Measurements from ENCODE around the gene MINDY4.
A peak's percentile ranks its signal among the peaks of the same experiment; 100 is the strongest.

Gene MINDY4

DNA sequence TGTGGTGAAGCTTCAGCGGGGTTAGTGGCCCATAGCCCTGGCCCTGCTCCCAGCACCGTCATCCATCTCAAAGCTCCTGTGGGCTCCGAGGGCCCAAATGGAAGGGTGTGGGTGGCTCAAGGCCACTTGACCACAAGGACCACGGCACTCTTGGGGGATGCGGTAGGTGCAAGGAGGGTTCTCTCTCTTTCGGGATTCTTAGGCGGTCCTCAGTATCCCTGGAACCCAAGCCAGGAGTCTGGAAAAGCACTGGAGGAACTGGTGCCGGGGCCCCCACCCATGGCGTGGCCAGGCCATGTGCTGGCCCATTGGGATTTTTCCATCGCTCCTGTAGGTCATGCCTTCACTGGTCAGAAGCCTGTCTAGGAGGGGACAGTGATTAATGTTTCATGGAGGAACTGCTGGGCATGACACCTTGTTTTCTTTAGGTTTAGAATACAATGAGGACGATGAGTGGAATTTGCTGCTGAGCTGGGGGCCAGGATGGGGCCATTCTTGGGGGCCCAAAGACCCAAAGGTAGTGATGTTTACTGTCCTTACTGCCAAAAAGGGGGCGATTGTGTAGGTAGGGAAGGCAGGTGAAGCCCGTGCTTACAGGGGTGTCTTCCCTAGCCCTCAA is 157.1 kb downstream of the MINDY4 start:
- H3K9me3 Mint-ChIP-seq, result peaks cover 3 to 16% of the 10 kb centered on the region in 2 donors
- no peak overlapping the region for H3K4me3 Mint-ChIP-seq
- no peaks in the 10 kb centered on the region for H3K27me3 Mint-ChIP-seq
- DNase-seq (peak in 1 of 2 donors; percentile 1), ATAC-seq (no peak)
- no peak overlapping the region for H3K27ac Mint-ChIP-seq
- no peaks in the 10 kb centered on the region for H3K4me1 Mint-ChIP-seq

DNA sequence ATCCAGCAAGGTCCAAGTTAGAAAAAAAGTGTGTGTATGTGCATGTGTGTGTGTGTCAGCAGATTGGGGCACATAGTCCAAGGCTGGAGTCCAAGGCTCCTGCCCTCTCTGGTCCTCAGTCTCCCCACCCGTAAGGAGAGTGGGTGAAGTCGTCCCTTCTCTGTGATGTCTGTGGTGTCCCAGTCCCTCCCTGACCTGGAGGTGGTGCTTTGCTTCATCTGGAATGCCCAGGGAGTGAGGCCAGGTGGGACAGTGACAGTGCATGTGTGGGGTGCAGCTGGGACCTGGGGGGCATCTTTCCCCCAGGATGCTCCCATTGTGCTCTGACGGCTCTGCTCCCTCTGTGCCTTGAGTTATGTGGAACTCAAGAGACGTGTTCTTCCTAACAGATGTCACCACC is 158.5 kb downstream of the MINDY4 start:
- H3K27me3 Mint-ChIP-seq, result peaks cover 6% of the 10 kb centered on the region

DNA sequence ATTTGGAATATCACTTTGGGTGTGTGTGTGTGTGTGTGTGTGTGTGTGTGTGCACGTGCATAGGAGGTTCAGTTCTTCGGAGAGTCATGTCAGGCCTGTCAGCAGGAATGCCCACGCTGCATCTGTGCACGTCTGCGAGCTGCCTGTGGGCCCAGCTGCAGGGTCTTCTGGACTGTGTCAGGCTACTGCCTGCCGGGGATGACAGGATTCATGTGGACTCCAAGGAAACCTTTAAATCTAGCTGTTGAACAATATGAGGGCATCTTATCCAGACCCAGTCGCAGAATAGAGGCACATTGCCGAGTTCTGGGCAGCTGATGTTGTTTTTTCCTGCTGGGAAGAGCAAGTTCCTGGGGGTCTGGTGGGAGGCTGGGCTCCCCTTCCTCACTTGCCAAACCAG is 159.4 kb downstream of the MINDY4 start:
- ATAC-seq (no peak), DNase-seq (peak in 1 of 2 donors; percentile 2)
- H3K9me3 Mint-ChIP-seq, result peaks cover 3 to 16% of the 10 kb centered on the region in 2 donors
- H3K4me1 Mint-ChIP-seq, result no peaks in the 10 kb centered on the region
- H3K4me3 Mint-ChIP-seq, result no peak overlapping the region
- H3K27ac Mint-ChIP-seq, result no peak overlapping the region
- peaks cover 6% of the 10 kb centered on the region for H3K27me3 Mint-ChIP-seq

More for the DNA sequence above, 158.5 kb downstream of the MINDY4 start:
- H3K4me1 Mint-ChIP-seq, result no peaks in the 10 kb centered on the region
- H3K27ac Mint-ChIP-seq, result no peak overlapping the region
- peaks cover 3 to 16% of the 10 kb centered on the region in 2 donors for H3K9me3 Mint-ChIP-seq
- peak in 1 of 2 donors; percentile 4 for DNase-seq
- no peak for ATAC-seq
- H3K4me3 Mint-ChIP-seq, result no peak overlapping the region

DNA sequence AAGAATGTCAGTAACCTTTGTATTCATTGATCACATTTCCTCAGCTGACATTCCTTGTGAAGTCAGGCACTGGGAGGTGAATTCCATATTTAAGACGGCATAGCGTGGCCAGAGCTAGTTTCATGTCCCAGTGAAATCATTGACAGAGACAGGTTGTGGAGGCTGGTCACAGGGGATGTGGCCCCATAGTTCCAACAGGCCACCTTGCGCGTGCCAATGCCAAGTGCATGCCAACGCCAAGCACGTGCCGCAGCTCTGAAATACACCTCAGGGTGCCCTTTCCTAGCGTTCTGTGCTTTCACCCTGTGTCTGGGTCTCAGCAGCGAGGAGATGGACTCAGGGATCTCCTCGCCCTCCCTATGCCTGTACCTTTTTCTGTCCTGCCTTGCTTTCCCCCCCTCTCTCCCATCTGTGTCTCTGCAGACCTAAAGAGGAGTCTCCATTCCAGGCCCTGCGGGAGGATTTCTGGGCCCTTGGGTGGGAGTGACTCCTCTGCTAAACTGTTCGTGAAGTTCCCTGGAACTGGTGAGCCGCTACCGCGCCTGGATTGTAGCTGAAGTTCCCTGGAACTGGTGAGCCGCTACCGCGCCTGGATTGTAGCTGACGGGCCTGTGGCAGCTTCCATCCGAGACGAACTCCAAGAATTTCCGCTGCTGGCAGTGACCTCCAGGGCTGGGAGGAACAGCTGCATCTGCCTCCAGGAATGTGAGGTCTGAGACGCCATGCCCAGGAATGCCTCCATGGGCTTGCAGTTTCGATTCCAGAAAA is 160.1 kb downstream of the MINDY4 start:
- ATAC-seq, result no peak
- no peak overlapping the region for H3K4me3 Mint-ChIP-seq
- peaks cover 3 to 15% of the 10 kb centered on the region in 2 donors for H3K9me3 Mint-ChIP-seq
- no peak overlapping the region for H3K27ac Mint-ChIP-seq
- no peaks in the 10 kb centered on the region for H3K4me1 Mint-ChIP-seq
- H3K27me3 Mint-ChIP-seq, result peaks cover 8% of the 10 kb centered on the region
- DNase-seq, result no peak

DNA sequence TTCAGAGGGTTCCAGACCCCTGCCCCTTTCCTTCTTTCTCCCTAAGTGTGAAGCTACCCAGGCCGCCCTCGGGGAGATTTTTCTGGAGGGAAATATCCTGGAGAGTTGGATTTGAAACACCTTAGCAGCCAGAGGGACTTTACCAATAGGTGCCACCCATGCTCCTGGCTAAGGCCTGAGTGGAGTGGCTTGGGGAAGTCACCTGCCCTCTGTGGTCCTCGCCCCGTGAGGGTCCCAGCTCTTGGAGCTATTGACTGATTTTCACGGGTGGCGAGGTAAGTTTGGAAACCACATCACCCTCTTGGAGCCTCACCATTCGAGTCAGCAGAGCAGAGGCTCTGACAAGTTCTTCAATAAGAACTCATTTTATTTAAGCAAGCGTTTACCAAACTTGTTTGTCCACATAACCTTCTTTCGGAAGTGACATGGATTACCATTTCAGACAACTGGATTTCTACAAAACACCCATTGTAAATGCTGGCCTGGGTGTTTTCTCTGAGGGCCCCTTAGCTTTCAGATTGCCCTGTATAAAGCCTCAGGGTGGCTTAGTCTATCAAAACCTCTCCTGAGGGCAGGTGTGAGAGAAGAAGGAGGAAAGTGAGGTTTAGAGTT is 160.8 kb downstream of the MINDY4 start:
- Mint-ChIP-seq H3K4me3 (no peak overlapping the region), H3K9me3 (peaks cover 3 to 9% of the 10 kb centered on the region in 2 donors), H3K4me1 (no peaks in the 10 kb centered on the region), H3K27me3 (peaks cover 15% of the 10 kb centered on the region), H3K27ac (peak overlapping the region in 1 of 2 donors; percentile 88)
- ATAC-seq (no peak), DNase-seq (no peak)

DNA sequence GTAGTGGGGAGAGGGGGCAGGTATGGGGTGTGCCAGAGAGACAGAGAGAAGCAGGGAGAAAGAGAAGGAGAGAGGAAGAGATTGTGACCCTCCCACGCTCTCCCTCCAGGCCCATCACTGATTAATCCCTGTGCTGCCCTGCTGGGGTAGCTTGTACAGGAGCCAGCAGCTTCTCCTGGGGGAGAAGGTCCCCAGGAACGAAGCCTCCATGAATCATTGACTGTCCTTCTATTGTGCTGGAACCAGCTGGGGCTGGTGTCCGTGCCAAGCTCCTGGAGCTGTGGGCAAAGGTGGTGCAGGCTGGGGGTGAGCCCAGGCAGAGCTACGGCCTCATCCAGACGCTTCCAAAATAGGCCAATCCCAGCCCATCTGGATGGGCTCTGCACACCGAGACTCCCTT is 161.3 kb downstream of the MINDY4 start:
- H3K9me3 Mint-ChIP-seq, result peaks cover under 1 to 6% of the 10 kb centered on the region in 2 donors
- H3K27ac Mint-ChIP-seq, result peak overlapping the region in 1 of 2 donors; percentile 88
- H3K4me3 Mint-ChIP-seq, result no peak overlapping the region
- no peaks in the 10 kb centered on the region for H3K4me1 Mint-ChIP-seq
- DNase-seq (no peak), ATAC-seq (no peak)
- H3K27me3 Mint-ChIP-seq, result peaks cover 20% of the 10 kb centered on the region

DNA sequence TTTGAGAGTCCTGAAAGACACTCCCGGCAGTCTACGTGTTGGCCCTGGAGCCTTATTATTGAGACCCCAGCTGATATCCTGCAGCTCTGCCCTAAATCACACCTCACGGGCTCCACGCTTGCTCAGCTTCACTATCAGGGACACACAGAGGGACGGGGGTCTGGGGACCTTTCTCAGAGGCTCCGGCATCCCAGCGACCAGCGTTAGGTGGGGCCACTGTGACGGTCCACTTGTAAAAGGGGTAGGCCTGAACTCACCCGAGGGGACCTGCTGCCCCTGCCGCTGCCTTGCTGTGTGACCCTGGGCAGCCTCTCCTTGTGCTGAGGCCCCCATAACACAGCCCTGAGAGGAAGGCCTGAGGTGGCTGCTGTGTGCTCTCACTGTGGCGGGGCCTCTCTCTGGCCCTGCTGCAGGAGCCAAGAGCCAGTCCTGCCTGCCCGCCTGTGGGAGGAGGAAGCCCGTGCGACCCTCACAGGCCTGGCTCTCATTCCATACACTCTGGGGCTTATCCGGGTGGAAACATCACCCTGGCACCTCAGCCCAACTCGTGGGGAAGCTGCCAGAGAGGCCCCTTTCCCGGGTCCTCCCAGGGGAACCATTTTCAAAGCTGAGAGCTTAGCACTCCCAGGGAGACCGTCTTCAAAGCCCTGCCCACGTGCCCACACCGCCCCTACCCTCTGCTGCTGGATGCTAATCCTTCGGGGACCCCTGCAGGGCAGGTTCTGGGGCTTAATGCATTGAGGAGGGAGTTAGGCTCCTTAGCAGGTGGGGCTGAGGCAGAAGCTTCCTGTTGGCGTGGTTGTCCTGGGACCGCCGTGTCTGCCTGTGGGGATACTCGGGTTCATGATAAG is 162.1 kb downstream of the MINDY4 start:
- Mint-ChIP-seq H3K9me3 (no peaks in the 10 kb centered on the region), H3K27ac (no peak overlapping the region), H3K27me3 (peaks cover 24% of the 10 kb centered on the region), H3K4me1 (no peaks in the 10 kb centered on the region), H3K4me3 (no peak overlapping the region)
- ATAC-seq (peak; percentile 7), DNase-seq (no peak)

DNA sequence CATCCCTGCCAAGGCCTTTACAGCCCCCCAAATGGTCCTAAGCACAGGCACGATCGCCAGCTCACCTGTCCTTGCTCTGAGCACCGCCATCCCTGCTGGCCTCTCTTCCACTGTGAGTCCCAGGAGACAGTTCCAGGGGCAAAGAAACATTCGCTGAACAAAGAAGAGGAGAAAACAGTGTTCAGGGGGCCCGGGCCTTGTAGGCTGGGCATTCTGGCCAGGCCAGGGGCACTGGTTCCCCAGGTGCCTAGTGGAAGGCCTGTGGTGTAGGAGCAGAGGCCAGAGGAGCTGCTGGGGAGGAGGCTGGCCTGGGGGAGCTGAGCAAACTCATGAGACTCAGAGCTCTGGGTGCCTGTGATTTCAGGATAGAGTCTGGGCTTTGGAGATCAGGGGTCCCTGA is 163.0 kb downstream of the MINDY4 start:
- Mint-ChIP-seq H3K4me3 (no peak overlapping the region), H3K4me1 (no peaks in the 10 kb centered on the region), H3K27me3 (peaks cover 26% of the 10 kb centered on the region), H3K27ac (no peak overlapping the region), H3K9me3 (no peaks in the 10 kb centered on the region)
- ATAC-seq (no peak), DNase-seq (no peak)

DNA sequence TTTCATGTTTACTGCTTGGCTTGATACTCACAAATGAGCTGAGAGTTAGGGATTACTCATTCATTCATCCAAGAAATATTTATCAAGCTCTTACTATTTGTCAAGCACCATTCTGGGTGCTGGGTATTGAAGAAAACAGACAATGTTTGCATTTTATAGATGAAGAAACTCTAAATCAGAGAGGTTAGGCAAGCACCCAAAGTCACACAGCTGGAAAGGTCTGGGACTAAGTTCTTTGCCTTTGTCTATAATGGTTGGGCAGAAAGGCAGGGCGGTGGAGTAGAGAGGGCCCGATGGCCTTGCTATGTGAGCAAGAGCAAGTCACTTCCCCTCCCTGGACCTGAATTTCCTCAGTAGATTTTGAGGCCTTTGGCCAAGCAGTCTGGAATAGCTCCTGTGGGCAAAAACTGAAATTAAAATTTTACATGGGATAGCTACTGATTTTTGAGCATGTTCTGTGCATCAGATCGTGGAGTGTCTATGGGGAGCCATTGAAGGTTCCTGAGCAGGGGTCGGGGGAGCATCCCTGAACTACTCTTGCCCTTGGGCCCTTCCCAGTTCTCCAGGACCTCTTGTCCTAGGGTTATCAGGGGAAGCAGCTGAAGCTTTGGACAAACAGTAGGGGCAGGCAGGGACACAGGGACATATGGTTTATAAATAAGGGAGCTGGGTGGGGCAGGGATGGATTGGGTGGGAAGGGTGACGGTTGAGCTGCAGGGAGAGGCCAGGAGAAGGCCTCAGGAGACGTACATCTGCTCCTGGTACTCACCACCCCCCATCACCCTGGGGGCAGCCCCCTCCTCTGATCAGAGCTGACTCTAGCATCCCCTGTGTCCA is 163.7 kb downstream of the MINDY4 start:
- H3K4me1 Mint-ChIP-seq, result no peaks in the 10 kb centered on the region
- no peak overlapping the region for H3K4me3 Mint-ChIP-seq
- H3K27ac Mint-ChIP-seq, result no peak overlapping the region
- ATAC-seq, result peak; percentile 11
- no peaks in the 10 kb centered on the region for H3K9me3 Mint-ChIP-seq
- peaks cover 32% of the 10 kb centered on the region for H3K27me3 Mint-ChIP-seq
- no peak for DNase-seq

DNA sequence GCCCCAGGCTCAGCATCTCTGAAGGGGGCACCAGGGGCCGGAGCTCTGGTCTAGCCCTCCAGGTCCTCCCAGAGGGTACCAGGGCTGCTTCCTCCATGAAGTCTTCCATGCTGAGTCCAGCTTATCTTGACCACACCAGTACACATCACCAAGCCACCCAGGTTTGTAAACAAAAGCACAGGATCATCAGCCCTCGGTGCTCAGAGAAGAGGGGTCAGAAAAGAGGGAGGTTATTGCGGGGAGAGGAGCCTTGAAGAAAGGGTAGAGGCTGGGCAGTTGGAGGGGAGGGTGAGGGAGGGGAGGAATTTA is 164.3 kb downstream of the MINDY4 start:
- Mint-ChIP-seq H3K4me3 (no peak overlapping the region), H3K27me3 (peaks cover 32% of the 10 kb centered on the region), H3K4me1 (no peaks in the 10 kb centered on the region), H3K27ac (no peak overlapping the region), H3K9me3 (no peaks in the 10 kb centered on the region)
- ATAC-seq (no peak), DNase-seq (no peak)

DNA sequence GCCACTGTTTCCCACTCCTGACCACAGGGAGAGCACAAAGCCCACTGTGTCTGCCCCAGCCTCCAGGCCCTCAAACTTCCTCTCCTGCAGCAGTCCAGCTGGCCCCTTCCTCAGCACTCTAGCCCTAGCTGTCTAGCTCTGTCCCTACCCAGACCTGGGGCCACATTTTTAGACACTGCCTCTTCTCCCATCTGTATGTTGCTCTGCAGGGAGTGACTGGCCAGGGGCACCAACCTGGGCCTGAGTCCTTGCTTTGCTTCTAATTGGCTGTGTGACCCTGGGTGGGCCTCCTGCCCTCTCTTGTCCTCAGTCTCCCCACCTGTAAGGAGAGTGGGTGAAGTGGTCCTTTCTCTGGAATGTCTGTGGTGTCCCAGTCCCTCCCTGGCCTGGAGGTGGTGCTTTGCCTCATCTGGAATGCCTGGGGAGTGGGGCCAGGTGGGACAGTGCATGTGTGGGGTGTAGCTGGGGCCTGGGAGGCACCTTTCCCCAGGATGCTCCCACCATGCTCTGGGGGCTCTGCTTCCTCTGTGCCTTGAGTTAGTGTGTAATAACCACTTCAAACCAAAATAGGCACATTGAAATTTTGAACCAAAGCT is 165.5 kb downstream of the MINDY4 start:
- no peak overlapping the region for H3K27ac Mint-ChIP-seq
- DNase-seq (no peak), ATAC-seq (peak; percentile 25)
- peaks cover 41% of the 10 kb centered on the region for H3K27me3 Mint-ChIP-seq
- no peaks in the 10 kb centered on the region for H3K9me3 Mint-ChIP-seq
- H3K4me3 Mint-ChIP-seq, result no peak overlapping the region
- no peaks in the 10 kb centered on the region for H3K4me1 Mint-ChIP-seq

DNA sequence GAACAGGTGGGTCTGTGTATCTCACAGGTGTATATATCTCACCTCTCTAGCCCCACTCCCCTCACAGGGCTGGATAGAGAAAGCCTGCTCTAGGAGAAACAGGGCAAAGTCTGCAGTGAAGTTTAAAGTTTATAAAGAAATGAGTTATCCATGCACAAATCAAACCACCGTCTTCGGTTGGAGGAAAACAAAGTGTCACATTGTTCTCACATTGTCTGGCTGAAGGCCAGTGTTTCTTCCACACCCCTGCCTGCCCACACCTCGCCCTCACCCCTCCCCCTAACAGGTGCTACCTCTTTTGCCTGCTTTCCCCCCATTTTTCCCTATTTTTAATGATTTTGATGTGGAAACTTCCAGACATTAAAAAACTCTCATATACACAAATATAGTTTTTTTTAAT is 166.2 kb downstream of the MINDY4 start:
- H3K27me3 Mint-ChIP-seq, result peaks cover 48% of the 10 kb centered on the region
- DNase-seq, result no peak
- peak overlapping the region in 1 of 2 donors; percentile 52 for H3K27ac Mint-ChIP-seq
- no peaks in the 10 kb centered on the region for H3K4me1 Mint-ChIP-seq
- no peaks in the 10 kb centered on the region for H3K9me3 Mint-ChIP-seq
- no peak for ATAC-seq
- H3K4me3 Mint-ChIP-seq, result no peak overlapping the region

DNA sequence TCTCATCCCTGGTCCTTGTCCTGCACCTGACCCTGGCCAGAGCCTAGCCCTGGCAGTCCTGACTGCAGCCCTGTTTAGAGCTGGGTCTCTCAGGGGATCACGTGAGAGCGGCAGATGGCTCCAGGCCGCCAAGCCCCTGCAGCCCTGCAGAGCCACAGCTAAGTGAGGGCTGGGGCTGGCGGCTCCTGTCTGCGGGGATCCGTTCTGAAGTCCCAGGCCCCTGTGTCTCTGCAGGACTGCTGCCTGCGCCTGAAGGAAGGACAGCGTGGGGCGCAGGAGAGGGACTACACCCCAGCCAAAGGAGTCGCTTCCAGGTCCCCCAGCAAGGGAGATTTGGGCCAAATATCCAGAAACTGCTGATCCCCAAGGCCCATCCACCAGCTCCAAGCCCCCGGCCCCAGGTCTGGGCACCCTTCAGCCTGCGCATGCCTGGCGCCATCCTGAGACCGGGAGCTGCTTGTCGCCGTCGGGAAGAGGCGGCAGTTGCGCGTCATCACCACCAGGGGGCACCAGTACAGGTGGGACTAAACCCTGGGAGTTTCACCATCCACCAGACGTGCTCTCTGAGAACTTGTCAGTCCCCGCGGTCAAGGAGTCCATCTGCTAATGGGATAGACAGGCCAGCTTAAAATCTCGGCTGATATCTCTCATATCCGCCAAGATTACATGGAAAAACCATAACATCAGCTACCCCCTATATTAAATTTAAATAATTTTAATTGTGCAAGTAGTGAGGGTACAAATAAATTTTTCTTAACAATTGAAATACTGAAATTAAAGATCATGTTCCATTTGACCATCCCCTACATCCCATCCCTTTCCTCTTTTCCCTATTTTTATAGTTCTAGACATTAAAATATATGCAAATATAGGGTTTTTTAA is 167.5 kb downstream of the MINDY4 start:
- no peak overlapping the region for H3K27ac Mint-ChIP-seq
- no peak overlapping the region for H3K4me3 Mint-ChIP-seq
- H3K27me3 Mint-ChIP-seq, result peaks cover 56% of the 10 kb centered on the region
- H3K9me3 Mint-ChIP-seq, result no peaks in the 10 kb centered on the region
- ATAC-seq, result peak; percentile 39
- no peaks in the 10 kb centered on the region for H3K4me1 Mint-ChIP-seq
- peak; percentile 57 to 61 for DNase-seq
